Endodermal cell (in vitro differentiated cells): Measurements from ENCODE around the gene ITFG2. TPM values are rescaled to one million over a fixed set of nuclear protein-coding genes. Genes with fewer than 3 reads are reported as not detected.
A peak's percentile ranks its signal among the peaks of the same experiment; 100 is the strongest.

ENCODE experiments used
- DNase-seq: peaks from one replicate; pipeline ENCODE4 v3.0.0-alpha.2; 2017
- H3K27ac ChIP-seq: 2 replicates; pipeline ENCODE4 v1.5.1; 2013; ENCODE audit warnings: mild to moderate bottlenecking, low read depth, low read length, moderate library complexity
- H3K27me3 ChIP-seq: 2 replicates; pipeline ENCODE4 v1.6.1; 2013; ENCODE audit warnings: mild to moderate bottlenecking, low read length, moderate library complexity; ENCODE audit not compliant: insufficient read depth, control insufficient read depth, poor library complexity, severe bottlenecking
- H3K36me3 ChIP-seq: 2 replicates; pipeline ENCODE4 v1.7.0; 2013; ENCODE audit warnings: mild to moderate bottlenecking, low read length, moderate library complexity; ENCODE audit not compliant: control insufficient read depth, insufficient read depth
- H3K4me1 ChIP-seq: one replicate; pipeline ENCODE4 v1.7.0; 2013; ENCODE audit warnings: low read length; ENCODE audit not compliant: control insufficient read depth, insufficient read depth
- H3K4me3 ChIP-seq: 2 replicates; pipeline ENCODE4 v1.5.1; 2013; ENCODE audit warnings: mild to moderate bottlenecking, low read length, moderate library complexity
- H3K9ac ChIP-seq: 2 replicates; pipeline ENCODE4 v1.6.1; 2013; ENCODE audit warnings: mild to moderate bottlenecking, low read length, moderate library complexity; ENCODE audit not compliant: poor library complexity, severe bottlenecking; ENCODE audit errors: extremely low read depth
- H3K9me3 ChIP-seq: 2 replicates; pipeline ENCODE4 v1.6.1; 2013; ENCODE audit warnings: mild to moderate bottlenecking, low read length, moderate library complexity; ENCODE audit not compliant: control insufficient read depth
- H3K27ac Mint-ChIP-seq: 2 replicates; pipeline ENCODE4 v1.8.0; 2020; ENCODE audit warnings: mixed read lengths
- H3K27me3 Mint-ChIP-seq: 2 replicates; pipeline ENCODE4 v1.8.0; 2021; ENCODE audit warnings: mild to moderate bottlenecking, mixed read lengths; ENCODE audit not compliant: insufficient read depth
- H3K36me3 Mint-ChIP-seq: 2 replicates; pipeline ENCODE4 v1.8.0; 2020; ENCODE audit warnings: low read depth, mixed read lengths
- H3K4me1 Mint-ChIP-seq: 2 replicates; pipeline ENCODE4 v1.8.0; 2020; ENCODE audit warnings: mixed read lengths
- H3K4me3 Mint-ChIP-seq: 2 replicates; pipeline ENCODE4 v1.8.0; 2020; ENCODE audit warnings: mild to moderate bottlenecking, moderate library complexity, mixed read lengths
- H3K9me3 Mint-ChIP-seq: 2 replicates; pipeline ENCODE4 v1.8.0; 2020; ENCODE audit warnings: mild to moderate bottlenecking, mixed read lengths
- CTCF ChIP-seq: fragments of 200-600 bp; sonication (generic); conservative IDR thresholded peaks from 2 replicates; pipeline ENCODE4 v1.5.0; 2021; ENCODE audit warnings: antibody characterized with exemption, mild to moderate bottlenecking
- WGBS, 2 experiments: methylation state at CpG; one replicate each; pipeline versions ENCODE4 v1.1.5 to v1.1.7; 2013; ENCODE audit warnings: missing lambda C conversion rate in 2 of 2, mixed read lengths in 1 of 2; ENCODE audit not compliant: insufficient coverage in 1 of 2, insufficient read length in 1 of 2; 5-methylcytosine and 5-hydroxymethylcytosine counted together
- total RNA-seq, 2 donors: library from RNA; stranded (reverse); fragmentation: NEBNext Ultra II Directional in 1 of 2; extraction: Animal tissue kit (Norgen Biotek cat#: 25700) in 1 of 2; gene quantifications; 2 replicates in 1 of 2; 3 replicates in 1 of 2; pipeline ENCODE4 v1.2.1, GENCODE V29; 2021

ITFG2 gene
- total RNA-seq, 2 donors from 2014 or later, result 22.5 to 59.5 TPM

- H3K36me3 ChIP-seq, result no peaks in the 10 kb centered on the region
- no peaks in the 10 kb centered on the region for H3K9me3 ChIP-seq
- Mint-ChIP-seq H3K36me3 (no peaks in the 10 kb centered on the region), H3K27ac (no peak overlapping the region), H3K4me3 (no peak overlapping the region), H3K27me3 (peaks cover 45% of the 10 kb centered on the region), H3K9me3 (no peaks in the 10 kb centered on the region), H3K4me1 (peaks cover 18% of the 10 kb centered on the region)
- H3K27me3 ChIP-seq, result peaks cover 50% of the 10 kb centered on the region
- no peak for TF ChIP-seq CTCF
- H3K9ac ChIP-seq, result no peak overlapping the region
- peaks cover 13% of the 10 kb centered on the region for H3K4me1 ChIP-seq
- 57% methylated on average over 5 of the region's 5 CpGs for WGBS, 2 experiments
- H3K27ac ChIP-seq, result no peak overlapping the region
- DNase-seq, result no peak
- H3K4me3 ChIP-seq, result peak overlapping the region; percentile 54
These were observed 27.5 kb upstream of the ITFG2 start for GRCh38 chr12:2785017-2785416.

- no peak for DNase-seq
- H3K36me3 Mint-ChIP-seq, result no peaks in the 10 kb centered on the region
- no peak for TF ChIP-seq CTCF
- Histone ChIP-seq H3K27ac (no peak overlapping the region), H3K4me1 (peaks cover 9% of the 10 kb centered on the region), H3K36me3 (no peaks in the 10 kb centered on the region), H3K9ac (no peak overlapping the region), H3K9me3 (no peaks in the 10 kb centered on the region), H3K27me3 (peaks cover 28% of the 10 kb centered on the region), H3K4me3 (no peak overlapping the region)
- no peak overlapping the region for H3K27ac Mint-ChIP-seq
- 92 to 94% methylated on average over 2 to 6 of the region's 6 CpGs for WGBS, 2 experiments
- peaks cover 16% of the 10 kb centered on the region for H3K4me1 Mint-ChIP-seq
- peaks cover 31% of the 10 kb centered on the region for H3K27me3 Mint-ChIP-seq
- no peaks in the 10 kb centered on the region for H3K9me3 Mint-ChIP-seq
- no peak overlapping the region for H3K4me3 Mint-ChIP-seq
These were observed 21.4 kb upstream of the ITFG2 start for GRCh38 chr12:2791089-2791488.

- 78 to 80% methylated on average over 20 to 25 of the region's 25 CpGs for WGBS, 2 experiments
- TF ChIP-seq CTCF, result no peak
- Mint-ChIP-seq H3K4me3 (peak overlapping the region; percentile 65), H3K27me3 (peaks cover 22% of the 10 kb centered on the region), H3K36me3 (peaks cover 11% of the 10 kb centered on the region), H3K27ac (no peak overlapping the region), H3K4me1 (peaks cover 23% of the 10 kb centered on the region), H3K9me3 (no peaks in the 10 kb centered on the region)
- no peak overlapping the region for H3K4me3 ChIP-seq
- H3K4me1 ChIP-seq, result peaks cover 9% of the 10 kb centered on the region
- DNase-seq, result no peak
- no peaks in the 10 kb centered on the region for H3K9me3 ChIP-seq
- H3K9ac ChIP-seq, result no peak overlapping the region
- H3K36me3 ChIP-seq, result peaks cover 13% of the 10 kb centered on the region
- H3K27me3 ChIP-seq, result peaks cover 21% of the 10 kb centered on the region
- no peak overlapping the region for H3K27ac ChIP-seq
These were observed 19.6 kb upstream of the ITFG2 start for GRCh38 chr12:2792671-2793500.
